Measurements from ENCODE around the gene EMP2.
"Not testable (repeated sequence)": the region's sequence is repeated elsewhere in the genome, so short reads cannot be mapped to it uniquely, and the experiment has no call there.

Gene EMP2

DNA sequence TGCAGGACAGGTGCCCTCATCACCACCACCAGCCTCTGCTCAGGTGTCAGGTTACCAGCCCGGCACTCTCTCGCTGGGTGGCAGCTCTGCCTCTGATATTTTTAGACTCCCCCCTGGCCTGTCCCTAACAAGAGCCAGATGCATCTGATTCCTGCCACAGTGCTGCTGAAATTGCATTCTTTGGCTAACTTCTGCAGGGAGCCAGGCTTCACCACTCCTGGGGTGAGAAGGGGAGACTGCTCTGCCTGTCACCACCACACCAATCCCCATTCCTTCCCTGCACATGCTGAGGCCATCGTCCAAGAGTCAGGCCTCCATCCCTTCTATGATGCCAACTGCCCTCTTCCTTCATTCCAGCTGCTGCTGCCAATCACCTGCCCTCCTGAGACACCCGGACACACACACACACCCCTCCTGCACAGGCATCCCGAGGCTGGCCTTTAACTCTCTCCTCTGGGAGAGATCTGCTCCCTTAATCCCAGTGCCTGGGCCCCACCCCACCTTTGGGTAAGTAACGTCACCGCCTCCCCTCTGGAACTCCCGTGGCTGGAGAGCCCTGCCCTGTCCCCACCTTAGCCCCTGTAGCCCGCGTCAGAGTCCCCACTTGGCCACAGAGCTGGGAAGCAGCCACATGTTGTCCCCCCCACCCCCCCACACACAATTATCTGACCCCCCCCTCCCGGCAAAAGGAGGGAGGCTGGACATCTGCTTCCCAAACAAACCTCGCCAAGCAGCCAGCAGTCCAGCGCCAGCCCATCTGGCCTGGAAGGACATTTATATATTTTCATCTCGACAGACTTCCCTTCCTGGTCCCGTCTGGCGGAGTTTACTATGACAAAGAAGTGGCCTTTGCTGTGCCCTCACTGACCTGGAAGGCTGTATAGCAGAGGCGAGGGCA is 2.8 kb downstream of the EMP2 start:
- DNase-seq, result no peak

DNA sequence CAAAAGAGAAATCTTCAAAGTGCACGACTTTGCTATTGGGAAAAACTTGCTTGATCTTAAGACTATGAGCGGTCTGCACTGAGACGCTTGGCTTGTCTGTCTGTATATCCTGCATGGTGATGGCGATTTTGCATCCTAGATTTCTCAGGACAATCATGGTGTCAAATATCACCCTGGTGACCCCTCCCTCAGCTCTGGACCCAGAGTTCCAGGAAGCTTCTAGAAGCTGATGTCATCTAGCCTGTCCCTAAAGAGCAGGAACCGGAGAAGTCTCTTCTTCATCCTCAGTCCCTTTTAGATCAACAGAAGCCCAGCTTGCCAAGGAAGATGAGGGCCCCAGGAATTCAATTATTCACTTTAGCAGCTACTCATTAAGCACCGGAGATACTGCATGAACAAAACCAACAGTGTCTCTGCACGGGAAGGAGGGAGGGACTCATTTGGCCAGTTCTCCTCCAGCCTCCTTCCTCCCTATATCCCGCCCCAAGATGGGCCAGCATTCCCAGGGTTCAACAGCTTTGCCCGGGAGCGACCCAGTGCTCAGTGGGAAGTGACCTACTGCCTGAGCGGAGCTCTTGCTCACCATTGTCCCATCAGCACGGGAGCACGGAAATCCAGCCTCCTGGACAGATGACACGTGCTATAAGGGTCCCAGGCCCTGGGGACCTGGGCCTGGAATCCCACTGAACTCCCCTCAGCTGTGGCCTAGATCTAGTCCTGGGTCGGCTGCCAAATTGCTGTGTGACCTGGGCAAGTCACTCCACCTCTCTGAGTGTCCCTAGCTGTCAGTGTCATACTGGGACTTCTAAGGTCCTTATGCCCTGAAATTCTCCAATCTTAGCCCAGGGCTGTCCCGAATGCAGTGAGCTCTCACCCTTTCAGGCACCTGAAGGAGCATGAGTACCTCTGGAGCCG is 3.8 kb downstream of the EMP2 start:
- DNase-seq, result no peak

DNA sequence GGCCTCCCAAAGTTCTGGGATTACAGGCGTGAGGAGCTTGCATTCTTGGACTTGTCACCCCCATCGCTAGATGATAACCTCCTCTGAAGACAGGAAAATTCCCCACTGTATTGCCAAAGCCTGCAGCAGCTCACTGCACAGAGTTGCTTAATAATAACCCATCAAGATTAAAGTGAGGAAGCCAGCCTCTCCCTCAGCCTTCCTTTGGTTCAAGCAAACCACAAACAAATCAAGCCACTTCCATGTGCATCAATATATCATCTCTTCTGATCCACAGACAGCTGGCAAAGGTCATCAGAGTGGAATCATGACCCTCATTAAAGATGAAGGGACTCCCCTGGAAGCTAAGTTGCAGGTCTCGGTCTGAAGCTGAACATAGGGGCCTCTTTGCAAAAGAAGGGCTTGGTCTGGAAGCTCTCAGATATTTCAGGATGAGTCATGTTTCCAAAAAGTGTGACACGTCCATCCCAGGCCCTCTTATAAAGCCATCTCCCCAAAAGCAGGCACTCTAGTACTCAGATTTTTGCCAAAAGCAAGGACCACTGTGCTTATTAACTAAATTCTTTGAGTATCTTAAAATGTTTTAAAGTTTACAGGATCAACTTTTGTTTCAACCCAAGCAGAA is 4.8 kb downstream of the EMP2 start:
- no peak for DNase-seq

DNA sequence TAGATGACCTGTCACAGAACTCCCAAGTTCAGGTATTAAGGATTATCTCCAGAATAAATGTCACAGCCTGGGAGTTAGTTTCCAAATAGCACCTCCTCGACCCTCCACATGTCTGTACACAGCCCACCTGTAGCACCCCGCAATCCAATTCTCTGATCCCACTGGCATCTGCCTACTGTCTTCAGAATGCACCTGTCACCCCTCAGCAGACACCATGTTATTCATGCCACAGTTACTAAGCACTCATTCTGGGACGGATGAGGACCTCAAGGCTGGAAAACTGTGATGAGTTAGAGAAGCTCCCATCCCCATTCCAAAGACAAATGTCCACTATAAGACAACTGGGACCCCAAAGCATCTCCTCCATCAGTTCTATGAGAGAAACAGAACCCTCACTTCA is 7.8 kb downstream of the EMP2 start:
- DNase-seq, result no peak

DNA sequence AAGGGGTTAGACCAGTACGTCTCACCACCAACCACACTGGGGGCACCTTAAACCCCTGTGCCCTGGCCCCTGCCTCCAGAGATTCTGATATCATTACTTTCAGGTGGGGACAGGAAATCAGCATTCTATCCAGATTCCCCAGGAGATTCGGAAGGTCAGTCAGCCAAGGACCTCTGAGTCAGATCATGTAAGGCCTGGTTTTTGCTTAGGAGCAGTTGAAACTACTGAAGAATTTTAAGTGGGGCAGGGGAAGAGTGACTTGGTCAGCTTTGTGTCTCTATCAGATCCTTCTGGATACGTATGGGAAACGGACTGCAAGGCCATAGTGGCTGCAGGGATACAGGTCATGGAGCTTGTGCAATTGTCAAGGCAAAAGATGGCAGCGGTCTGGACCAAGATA is 9.0 kb downstream of the EMP2 start:
- DNase-seq, result no peak

DNA sequence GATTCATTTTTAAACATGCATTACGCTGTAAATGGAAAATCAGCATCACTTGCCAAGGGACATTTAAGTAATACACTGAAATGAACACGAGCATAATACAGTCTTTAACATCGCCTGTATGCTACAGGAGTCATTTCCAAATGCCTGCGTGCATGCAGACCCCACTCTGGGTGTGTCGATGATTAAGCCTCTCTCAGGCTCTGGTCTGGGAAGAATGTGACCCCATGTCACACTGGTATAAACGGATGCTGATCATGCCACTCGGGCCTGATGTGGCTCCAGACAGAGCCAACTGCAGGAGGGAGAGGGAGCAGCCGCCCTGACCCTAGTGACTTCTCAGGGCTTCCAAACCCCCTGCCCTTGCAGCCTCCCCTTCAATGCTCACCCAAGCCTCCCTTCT is 10.8 kb downstream of the EMP2 start:
- DNase-seq, result no peak

DNA sequence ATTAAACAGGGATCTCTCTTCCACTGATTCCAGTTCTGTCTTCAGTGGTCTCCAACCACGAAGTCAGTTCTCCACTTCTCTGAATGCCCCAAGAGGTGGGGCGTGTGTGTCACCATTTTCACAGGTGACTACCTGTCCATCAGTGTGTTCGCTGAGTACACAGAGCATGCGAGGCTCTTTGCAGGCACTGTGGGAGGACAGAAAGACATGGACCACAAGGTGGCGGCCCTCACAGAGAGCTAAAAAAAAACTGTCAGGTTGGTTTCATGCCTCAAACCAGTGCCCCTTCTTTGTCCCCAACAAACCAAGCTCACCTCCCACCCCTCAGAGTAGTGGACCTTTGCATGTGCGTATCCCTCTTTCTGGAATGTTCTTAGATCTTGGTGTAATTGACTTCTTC is 13.8 kb downstream of the EMP2 start:
- no peak for DNase-seq

DNA sequence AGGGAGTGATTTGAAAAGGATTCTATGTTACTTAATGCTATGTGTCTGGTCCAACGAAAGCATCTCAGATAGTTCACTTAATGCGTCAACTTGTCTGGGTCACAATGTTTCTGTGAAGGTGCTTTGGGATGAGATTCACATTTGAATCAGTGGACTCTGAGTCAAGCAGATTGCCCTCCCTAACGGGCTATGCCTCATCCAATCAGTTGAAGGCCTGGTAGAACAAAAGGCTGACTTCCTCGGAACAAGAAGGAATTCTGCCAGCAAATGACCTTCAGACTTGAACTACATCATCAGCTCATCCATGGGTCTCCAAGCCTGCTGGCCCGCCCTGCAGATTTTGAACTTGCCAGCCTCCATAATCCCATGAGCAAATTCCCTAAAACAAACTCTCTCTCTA is 15.2 kb downstream of the EMP2 start:
- DNase-seq, result no peak

DNA sequence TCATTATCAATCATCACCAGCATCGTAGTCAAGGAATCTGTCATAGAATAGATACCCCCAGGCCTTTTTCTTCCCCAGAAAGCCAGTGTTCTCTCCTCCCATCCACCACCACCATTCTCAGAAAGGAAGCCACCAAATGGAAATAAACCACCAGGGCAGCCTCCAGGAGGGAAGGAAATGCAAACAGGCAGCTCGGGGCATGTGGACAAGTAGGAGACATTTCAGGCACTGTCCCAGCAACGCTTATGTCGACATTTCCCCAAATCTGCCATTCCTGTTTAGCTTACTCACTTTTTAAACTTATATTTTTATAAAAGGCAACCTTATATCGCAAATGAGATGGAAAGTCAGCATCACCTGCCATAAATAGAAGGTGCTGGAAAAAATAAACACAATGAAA is 15.8 kb downstream of the EMP2 start:
- no peak for DNase-seq

DNA sequence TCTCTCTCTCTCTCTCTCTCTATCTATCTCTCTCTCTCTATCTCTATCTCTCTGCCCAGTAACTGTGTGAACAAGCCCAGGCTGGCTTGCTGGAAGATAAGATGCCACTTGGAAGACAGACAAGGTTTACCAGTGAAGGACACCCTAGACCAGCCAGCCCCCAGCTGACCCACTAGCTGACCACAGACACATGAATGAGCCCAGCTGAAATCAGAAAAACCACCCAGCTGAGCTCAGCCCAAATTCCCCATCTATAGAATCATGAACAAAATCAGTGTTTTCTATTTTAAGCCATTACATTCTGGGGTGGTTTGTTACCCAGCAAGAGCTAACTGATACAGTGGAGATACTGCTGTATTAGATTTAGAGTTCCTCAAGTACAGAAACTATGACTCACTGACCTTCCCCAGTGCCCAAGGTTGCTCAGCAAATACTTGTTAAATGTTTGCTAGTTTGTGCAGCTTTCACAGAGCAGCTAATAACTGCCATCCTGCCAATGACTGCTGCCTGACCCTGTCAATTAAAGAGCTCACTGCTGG is 18.0 kb downstream of the EMP2 start:
- no peak for DNase-seq

DNA sequence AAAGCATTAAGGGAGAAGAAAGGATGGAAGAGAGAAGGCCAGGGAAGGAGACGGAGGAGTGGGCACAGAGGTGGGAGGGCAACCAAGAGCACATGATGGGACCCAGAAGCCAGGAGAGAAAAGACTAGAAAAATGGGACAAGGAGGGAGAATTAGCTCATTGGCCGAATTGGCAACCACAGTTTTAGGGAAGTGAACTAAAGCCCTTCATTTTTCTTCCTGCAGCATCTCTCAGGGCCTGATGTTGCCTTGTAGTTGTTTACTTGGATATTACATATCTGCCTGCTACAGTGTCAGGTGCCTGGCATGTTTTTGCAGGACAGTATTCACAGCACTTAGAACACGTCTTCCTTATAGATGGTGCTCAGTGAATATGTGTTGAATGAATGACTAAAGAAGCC is 19.0 kb downstream of the EMP2 start:
- no peak for DNase-seq

DNA sequence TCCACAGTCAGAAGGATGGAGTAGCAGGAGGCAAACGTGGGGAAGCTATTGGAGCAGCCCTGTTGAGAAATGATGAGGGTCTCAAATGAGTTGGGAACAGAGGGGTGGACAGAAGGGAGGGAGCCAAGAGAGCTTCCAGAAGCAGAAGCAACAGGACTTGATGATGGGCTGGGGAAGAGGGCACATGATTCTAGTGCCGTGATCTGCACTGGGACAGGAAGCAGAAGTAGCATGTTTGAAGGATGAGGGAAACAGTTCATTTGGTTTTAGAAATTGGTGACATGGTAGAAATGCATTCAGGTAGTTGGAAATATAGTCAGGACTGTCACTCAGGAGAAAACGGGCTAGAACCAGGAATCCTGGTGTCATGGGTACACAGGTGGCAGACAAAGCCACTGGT is 19.4 kb downstream of the EMP2 start:
- DNase-seq, result no peak

DNA sequence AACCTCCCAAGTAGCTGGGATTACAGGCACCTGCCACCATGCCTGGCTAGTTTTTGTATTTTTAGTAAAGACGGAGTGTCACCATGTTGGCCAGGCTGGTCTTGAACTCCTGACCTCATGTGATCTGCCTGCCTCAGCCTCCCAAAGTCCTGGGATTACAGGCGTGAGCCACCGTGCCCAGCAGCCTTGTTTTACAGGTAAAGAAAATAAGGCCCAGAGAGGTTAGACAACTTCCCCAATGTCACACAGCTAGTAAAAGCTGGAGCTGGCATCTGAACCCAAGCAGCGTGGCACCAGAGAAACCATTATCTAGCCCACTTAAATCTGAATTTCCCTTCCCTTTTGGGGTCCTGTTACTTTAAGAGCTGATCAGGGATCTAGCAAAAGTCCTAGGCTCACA is 20.6 kb downstream of the EMP2 start:
- not testable (repeated sequence) for DNase-seq

DNA sequence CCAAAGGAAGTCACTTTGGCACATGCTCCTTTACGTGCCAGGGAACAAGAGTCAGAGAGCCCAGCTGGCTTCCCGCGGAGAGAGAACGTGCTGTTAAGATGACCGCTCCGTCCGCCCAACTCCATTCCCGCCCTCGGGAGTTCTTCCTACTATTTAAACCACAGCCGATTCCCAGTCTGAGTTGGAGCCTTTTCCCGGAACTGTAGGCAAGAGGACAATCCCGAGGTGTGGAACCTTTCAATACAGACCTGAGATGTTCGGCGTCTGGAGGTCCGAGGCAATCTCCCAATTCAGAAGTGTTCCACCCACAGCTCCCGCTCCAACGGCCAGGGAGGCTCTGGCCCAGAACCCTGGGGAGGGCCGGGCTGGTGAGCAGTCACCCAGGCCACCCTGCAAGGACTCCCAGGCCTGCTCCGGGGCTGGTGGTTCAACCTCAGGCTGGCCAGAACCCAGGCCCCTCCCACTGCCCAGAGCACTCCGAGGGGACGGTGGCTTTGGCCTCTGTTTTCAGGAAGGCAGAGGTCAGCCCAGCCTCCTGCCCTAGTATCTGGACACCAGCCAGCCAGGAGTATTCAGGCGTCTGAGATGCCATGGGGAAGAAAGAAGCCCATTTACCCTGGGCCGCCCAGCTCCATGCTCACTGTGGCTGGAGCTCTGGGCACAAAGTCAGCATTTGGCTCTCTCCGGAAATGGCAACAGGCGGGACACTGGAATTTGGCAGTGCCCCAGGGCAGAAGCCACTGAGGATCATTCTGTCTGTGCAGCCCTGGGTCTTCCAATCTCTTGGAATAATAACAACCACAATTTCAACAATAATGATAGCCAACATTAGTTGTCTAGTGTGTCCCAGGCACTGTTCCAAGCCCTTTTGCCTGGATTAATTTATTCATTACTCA is 21.4 kb downstream of the EMP2 start:
- DNase-seq, result peak; percentile 39

DNA sequence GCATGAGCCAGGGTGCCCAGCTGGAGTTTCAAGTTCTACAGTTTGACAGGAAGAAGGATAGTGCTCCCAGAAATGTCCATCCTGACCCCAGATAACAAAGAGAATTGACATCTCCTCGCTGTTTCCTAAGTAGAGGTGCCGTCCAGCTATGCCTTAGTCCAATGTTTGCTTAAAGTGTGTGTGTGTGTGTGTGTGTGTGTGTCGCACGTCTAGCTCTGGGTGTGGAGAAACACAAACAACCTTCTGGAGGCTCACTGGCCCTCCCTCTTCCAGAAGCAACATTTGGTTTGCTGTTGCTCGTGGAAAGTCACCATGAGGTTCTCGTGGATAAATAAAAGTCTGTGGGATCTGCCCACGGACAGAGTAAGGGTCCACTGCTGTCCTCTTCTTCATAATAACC is 22.1 kb downstream of the EMP2 start:
- DNase-seq, result no peak

DNA sequence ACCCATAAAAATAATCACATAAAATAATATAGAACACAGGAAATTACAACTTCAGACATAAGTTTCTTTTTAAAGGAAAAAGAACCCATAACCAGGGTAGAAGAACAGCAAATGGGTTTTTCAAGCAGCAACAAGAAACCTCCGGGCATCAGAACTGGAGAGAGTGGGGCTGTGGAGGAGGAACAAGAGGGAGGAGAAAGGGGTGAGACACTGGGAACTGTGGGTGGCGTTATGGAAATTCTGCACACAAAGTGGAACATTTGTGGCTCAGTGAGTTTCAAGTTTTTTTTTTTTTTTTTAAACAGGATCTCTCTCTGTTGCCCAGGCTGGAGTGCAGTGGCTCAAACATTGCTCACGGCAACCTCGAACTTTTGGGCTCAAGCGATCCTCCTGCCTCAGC is 22.6 kb downstream of the EMP2 start:
- no peak for DNase-seq

DNA sequence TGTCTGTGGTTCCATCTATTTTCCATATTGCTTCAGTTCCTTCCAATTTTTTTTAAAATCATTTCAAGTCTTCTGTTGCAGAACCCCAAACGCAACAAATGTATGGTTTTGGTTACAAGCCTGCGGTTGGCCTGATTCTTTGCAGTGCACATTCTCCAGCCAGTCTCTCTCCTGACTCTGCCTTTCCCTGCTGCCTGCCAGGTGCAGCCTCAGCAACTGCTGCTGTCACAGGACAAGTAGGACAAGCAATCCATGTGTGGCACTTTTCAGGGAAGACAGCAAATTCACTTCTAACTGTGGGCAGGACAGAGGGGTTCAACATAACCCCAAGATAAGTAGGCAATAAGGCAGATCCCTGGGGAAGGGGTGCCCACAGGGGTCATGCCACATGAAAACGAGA is 24.2 kb downstream of the EMP2 start:
- no peak for DNase-seq

DNA sequence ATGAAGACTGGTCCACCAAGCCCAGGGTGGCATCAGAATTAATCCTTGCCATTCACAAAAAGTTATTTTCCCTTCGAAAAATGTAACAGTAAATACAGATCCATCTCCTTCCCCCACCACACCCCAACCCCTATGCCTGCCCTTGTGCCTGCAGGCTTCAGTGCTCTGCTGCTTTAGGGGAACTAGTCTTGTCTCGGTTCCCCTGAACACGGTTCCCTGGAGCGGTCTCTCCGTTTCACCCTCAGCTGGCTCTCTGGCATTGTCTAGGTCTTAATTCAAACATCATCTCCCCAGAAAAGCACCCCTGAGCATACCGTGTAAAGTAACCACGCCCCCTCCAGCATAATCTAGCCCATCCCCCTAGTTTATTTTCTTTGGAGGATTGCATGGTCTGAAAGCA is 25.8 kb downstream of the EMP2 start:
- no peak for DNase-seq

DNA sequence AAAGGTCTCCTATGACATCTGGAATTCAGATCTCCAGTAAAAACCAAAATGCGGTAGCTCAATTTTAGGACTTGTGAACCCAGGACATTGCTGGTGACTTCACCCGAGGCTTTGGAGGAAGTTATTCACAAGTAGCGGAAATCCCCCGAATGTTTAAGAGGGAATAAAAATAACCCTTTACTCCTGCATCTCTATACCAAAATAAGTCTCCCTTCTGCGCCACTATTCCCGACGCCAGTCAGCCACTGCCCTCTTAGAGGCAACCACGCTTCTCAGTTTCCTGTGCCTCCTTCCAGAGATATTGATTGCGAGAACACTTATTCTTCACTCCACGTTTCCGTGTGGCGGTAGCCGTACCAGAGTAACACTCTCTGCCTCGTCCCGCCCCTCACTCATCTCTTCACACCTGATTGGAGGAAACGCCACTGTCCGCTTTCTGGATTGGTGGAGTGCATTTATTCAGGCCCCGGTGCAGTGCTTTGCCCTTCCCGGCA is 27.4 kb downstream of the EMP2 start:
- no peak for DNase-seq

DNA sequence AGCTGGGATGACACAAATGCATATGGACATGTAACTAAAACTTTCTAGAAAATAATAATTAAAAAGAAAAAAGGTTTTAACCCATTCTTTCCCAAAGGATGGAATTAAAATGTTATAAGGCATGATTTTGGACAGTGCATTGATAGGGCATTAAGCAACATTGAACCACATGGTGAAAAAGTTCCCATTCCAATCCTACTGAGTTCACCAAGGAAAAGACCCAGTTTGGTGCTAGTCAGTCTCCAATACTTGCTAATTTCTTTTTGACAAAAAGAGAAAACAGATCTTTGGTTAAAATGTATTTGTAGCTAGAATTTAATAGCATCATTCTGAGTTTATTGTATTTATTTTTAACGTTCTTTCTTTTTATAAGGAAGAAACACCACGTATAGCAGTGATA is 28.1 kb downstream of the EMP2 start:
- DNase-seq, result no peak

DNA sequence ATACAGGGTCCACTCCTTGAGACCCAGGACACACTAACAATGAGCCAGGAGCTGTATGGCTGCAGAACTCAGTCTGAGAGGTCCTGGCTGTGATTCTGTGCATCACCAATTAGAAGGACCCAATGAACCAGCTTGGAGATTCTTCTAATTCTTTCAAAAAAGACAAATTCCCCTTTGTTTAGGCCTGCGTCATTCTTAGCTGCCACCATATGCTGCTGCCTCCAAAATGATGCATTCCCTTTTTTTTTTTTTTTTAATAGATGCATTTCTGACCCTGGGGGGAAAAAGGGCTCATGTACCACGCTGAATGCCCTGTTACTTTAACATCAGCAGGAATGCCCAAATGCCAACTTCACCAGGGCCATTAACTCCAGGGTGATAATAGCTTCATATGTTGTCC is 28.5 kb downstream of the EMP2 start:
- no peak for DNase-seq

DNA sequence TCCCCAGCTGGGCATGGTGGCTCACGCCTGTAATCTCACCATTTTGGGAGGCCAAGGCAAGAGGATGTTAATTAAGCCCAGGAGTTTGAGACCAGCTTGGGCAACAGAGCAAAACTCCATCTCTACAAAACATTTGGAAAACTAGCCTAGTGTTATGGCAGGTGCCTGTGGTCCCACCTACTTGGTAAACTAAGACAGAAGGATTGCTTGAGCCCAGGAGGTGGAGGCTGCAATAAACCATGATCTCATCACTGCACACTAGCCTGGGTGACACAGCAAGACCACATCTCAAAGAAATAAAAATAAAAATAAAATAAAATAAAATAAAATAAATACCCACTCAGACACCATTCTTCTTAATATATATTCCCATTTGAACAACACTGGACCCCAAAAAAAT is 32.0 kb downstream of the EMP2 start:
- no peak for DNase-seq
